ENCODE data around the gene C11orf91. TPM values are rescaled to one million over a fixed set of nuclear protein-coding genes. Genes with fewer than 3 reads are reported as not detected.
A peak's percentile ranks its signal among the peaks of the same experiment; 100 is the strongest.

C11orf91 gene
- total and polyA plus RNA-seq, 12 donors: 0.22 to 0.27 TPM; not detected in 10

DNA sequence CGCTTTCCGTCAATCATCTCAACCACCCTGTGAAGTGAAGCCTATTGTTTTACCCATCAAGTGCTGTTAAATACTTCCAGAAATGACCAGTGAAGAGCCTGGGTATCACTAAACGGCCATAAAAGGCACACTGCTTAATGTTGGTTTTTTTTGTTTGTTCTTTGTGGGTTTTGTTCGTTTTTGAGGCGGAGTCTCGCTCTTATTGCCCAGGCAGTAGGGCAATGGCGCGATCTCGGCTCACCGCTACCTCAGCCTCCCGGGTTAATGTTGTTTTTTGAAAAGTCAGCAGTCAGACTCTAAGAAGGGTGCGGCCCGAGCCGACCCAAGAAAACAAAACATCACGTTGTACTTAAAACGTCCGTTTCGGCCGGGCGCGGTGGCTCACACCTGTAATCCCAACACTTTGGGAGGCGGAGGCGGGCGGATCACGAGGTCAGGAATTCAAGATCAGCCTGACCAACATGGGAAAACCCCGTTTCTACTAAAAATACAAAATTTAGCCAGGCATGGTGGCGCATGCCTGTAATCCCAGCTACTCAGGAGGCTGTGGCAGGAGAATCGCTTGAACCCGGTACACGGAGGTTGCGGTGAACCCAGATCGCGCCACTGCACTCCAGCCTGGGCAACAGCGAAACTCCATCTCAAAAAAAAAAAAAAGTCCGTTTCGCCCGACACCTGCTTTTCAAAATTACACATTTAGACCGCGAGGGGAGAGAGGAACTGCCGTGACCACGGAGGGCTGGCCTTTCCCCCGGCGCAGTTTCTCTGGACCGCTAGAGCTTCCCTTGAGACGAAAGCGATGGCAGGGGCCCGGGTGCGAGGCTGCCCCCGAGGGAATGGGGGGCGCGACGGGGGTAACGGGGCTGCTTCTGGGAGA is 34.9 kb upstream of the C11orf91 start:
- intact Hi-C loops (cut with DNase I): no loop called here
- no peak for TF ChIP-seq POLR2A (IDR thresholded peaks at IDR 0.05)
- peak in 4 of 6 experiments; percentile 7 to 41 (median 11) for TF ChIP-seq CTCF (IDR thresholded peaks at IDR 0.05)
- peaks cover 13 to 49% of the 10 kb centered on the region in 2 donors for H3K4me1 ChIP-seq (replicated peaks in 1 of 2)
- peak in 6 of 7 donors; percentile 35 to 62 (median 46) for DNase-seq
- H3K36me3 ChIP-seq (replicated peaks in 1 of 2): no peaks in the 10 kb centered on the region
- no peaks in the 10 kb centered on the region for H3K9me3 ChIP-seq (replicated peaks in 1 of 3)
- peak overlapping the region; percentile 32 to 90 (median 83) for H3K27ac ChIP-seq
- WGBS, 4 donors: 2 to 7% (median 4%) methylated on average over 37 to 53 of the region's 53 CpGs
- H3K27me3 ChIP-seq: no peaks in the 10 kb centered on the region
- peak overlapping the region; percentile 29 to 86 (median 78) for H3K4me3 ChIP-seq

DNA sequence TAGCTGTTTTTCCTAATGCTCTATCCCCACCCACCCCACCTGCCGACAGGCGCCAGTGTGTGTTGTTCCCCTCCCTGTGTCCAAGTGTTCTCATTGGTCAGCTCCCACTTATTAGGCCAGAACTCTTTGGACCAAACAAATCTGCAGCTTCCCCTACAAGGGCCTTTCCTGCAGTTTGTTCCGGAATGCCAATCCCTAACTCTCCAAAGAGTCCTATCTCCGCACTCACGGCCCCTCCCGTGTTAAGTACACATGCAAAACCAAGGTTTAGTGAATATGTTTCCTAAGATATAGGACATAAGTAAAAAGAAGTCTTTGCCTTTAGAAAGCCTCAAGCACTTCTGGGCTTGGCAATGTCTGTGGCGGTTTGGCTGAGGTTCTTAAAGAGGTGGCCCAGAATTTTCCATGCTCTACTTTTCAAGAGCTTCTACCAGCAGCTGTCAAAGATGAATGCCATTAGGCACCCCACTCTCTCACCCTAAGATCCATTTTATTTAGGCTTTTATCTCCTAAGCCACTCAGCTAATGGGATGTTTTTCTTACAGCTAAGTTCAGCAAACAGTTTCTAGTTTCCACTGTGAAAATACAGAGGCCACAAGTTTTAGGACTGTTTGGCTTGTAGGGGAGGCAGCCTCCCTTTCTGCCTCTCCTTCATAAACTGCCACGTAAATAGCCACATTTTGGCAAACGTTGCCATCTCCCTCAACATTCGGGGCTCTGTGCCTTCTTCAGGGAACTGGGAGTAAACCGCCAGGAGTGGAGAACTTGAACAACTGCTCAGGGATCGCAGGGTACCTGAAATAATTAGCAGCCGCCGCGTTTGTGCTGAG is 34.0 kb upstream of the C11orf91 start:
- Histone ChIP-seq H3K27me3 (no peaks in the 10 kb centered on the region), H3K4me1 (replicated peaks in 1 of 2) (peaks cover 13 to 52% of the 10 kb centered on the region in 2 donors), H3K9me3 (replicated peaks in 1 of 3) (no peaks in the 10 kb centered on the region), H3K27ac (peak overlapping the region in 3 of 5 donors; percentile 83 to 90 (median 83)), H3K36me3 (replicated peaks in 1 of 2) (no peaks in the 10 kb centered on the region), H3K4me3 (peak overlapping the region in 3 of 4 donors; percentile 29 to 81 (median 74))
- intact Hi-C loops (cut with DNase I): no loop called here
- 25 to 47% (median 38%) methylated on average over 14 to 15 of the region's 15 CpGs for WGBS, 4 donors
- DNase-seq: peak in 3 of 7 donors; percentile 16 to 37 (median 27)
- TF ChIP-seq CTCF (IDR thresholded peaks at IDR 0.05) (no peak), POLR2A (IDR thresholded peaks at IDR 0.05) (no peak)

DNA sequence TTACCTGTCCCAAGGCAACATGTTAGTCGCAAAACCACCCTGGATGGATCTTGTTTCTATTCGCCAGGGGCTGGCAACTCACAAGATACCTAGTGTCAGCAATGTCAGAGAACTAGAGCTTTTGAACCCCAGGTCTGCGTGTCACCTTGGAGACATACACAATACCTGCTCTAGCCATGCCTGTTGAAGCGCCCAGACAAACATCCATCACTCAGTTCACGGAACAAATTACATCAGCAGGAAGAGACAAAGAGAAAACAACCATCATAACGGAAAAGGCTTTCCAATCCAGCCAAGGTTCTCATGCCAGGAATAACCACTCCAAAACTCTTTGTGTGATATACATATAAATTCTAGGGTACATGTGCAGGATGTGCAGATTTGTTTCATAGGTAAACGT is 33.4 kb upstream of the C11orf91 start:
- peaks cover 13 to 52% of the 10 kb centered on the region in 2 donors for H3K4me1 ChIP-seq (replicated peaks in 1 of 2)
- TF ChIP-seq POLR2A (IDR thresholded peaks at IDR 0.05) (no peak), CTCF (IDR thresholded peaks at IDR 0.05) (no peak)
- intact Hi-C loops (cut with DNase I): no loop called here
- H3K9me3 ChIP-seq (replicated peaks in 1 of 3): no peaks in the 10 kb centered on the region
- H3K27me3 ChIP-seq: no peaks in the 10 kb centered on the region
- no peak for DNase-seq
- peak overlapping the region in 1 of 4 donors; percentile 81 for H3K4me3 ChIP-seq
- no peaks in the 10 kb centered on the region for H3K36me3 ChIP-seq (replicated peaks in 1 of 2)
- peak overlapping the region in 2 of 5 donors; percentile 12 to 83 for H3K27ac ChIP-seq
- 68 to 86% (median 73%) methylated on average over 7 of the region's 7 CpGs for WGBS, 4 donors
